ENCODE data around the gene RPL31.

DNA sequence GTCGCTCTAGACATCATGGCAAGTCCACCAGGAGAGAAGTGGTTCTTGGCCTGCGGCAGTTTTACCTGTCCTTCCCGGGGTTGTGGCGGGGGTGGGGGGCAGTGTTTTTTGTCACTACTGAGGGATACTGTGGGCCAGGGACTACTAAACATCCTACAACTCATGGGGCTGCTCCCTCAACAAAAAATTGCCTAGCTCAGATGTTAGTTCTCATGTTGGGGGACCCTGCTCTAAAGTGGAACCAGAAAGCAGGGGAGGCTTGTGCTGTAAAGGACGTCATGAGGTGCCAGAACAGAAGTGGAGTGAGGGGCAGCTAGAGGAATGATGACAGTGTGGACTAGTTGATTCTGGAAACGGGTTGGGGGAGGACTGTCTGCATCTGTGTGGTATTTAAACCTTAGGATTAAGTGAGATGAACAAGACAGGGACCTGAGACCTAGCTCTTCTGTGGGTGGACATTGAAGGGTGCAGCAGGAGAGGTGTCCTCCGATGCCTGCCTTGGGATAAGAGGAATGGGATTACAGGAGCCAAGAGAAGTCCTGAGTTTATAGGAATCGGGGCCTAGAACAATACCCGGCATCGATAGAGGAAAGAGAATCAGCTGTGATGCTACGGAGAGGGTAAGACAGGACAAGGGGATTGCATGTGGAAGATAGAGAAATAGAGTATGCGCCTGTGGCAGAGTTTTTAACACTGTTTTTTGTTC is 2.7 kb downstream of the RPL31 start:
- TF ChIP-seq, protein P1, sequence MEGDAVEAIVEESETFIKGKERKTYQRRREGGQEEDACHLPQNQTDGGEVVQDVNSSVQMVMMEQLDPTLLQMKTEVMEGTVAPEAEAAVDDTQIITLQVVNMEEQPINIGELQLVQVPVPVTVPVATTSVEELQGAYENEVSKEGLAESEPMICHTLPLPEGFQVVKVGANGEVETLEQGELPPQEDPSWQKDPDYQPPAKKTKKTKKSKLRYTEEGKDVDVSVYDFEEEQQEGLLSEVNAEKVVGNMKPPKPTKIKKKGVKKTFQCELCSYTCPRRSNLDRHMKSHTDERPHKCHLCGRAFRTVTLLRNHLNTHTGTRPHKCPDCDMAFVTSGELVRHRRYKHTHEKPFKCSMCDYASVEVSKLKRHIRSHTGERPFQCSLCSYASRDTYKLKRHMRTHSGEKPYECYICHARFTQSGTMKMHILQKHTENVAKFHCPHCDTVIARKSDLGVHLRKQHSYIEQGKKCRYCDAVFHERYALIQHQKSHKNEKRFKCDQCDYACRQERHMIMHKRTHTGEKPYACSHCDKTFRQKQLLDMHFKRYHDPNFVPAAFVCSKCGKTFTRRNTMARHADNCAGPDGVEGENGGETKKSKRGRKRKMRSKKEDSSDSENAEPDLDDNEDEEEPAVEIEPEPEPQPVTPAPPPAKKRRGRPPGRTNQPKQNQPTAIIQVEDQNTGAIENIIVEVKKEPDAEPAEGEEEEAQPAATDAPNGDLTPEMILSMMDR (conservative IDR thresholded peaks at IDR 0.05) = no peak
- no peak for TF ChIP-seq ZFX (IDR thresholded peaks at IDR 0.05)

Measured in C4-2B (cell line).